GM12878 (cell line): ENCODE results near the gene SLC26A1. TPM values are rescaled to one million over a fixed set of nuclear protein-coding genes. Genes with fewer than 3 reads are reported as not detected.

Experiments
- ATAC-seq: fragments of 200-7000 bp; cut with Tn5 transposase; 3 replicates; pipeline ENCODE4 v1.9.1; 2020; ENCODE audit warnings: mild to moderate bottlenecking, moderate library complexity
- BruUV-seq: library from RNA; stranded (reverse); fragments of 400-500 nt; replicated peaks from 2 replicates; lab custom pipeline; 2021; lab: Mats Ljungman, UMichigan
- CTCF ChIA-PET: fragments of 300-600 bp; sonication (Branson Sonifier 250); formaldehyde crosslinking; extraction: SDS; loops from one replicate; lab custom pipeline; 2021; ENCODE audit warnings: inconsistent platforms; lab: Yijun Ruan, JAX
- POLR2A ChIA-PET: fragments of 350-600 bp; formaldehyde crosslinking; extraction: SDS; loops from one replicate; lab custom pipeline; 2021; ENCODE audit warnings: inconsistent platforms; lab: Charles Lee
- RAD21 ChIA-PET: fragments of 300-600 bp; sonication (Branson Sonifier 250); formaldehyde crosslinking; loops from one replicate; lab custom pipeline; 2023; ENCODE audit warnings: antibody characterized with exemption; ENCODE audit not compliant: unreplicated experiment; lab: Charles Lee
- SMC1A ChIA-PET: fragments of 300-600 bp; sonication (Branson Sonifier 250); formaldehyde crosslinking; loops from one replicate; lab custom pipeline; 2023; ENCODE audit not compliant: unreplicated experiment, uncharacterized antibody; lab: Charles Lee
- DNase-seq: peaks from one replicate; pipeline ENCODE4 v3.0.0-alpha.2; 2011; ENCODE audit warnings: low read depth, low spot score
- FAIRE-seq: peaks from 3 replicates; lab custom pipeline; 2011; peaks lifted over from hg19 to GRCh38; lab: Jason Lieb, UNC
- H2AFZ ChIP-seq: 2 replicates; pipeline ENCODE4 v1.6.0; 2011; ENCODE audit warnings: low read depth, low read length, control low read depth; ENCODE audit not compliant: control insufficient read depth
- H3K27ac ChIP-seq: 2 replicates; pipeline ENCODE4 v1.5.1; 2011; ENCODE audit warnings: control low read depth; ENCODE audit not compliant: control insufficient read depth, insufficient read depth
- H3K27me3 ChIP-seq, 2 experiments: replicated peaks in 1 of 2; 2 replicates each; pipeline versions ENCODE4 v1.6.0 to v1.6.1; 2011; ENCODE audit warnings: low read length in 1 of 2; ENCODE audit not compliant: control insufficient read depth in 2 of 2, insufficient read depth in 2 of 2
- H3K36me3 ChIP-seq, 2 experiments: 2 replicates each; pipeline ENCODE4 v1.5.1; 2011; ENCODE audit warnings: low read length in 1 of 2; ENCODE audit not compliant: control insufficient read depth in 2 of 2, insufficient read depth in 2 of 2
- H3K4me1 ChIP-seq: 2 replicates; pipeline ENCODE4 v1.6.1; 2011; ENCODE audit warnings: mild to moderate bottlenecking, low read length, moderate library complexity, mixed read lengths; ENCODE audit not compliant: control insufficient read depth, insufficient read depth
- H3K4me2 ChIP-seq: 2 replicates; pipeline ENCODE4 v1.6.0; 2011; ENCODE audit warnings: control low read depth; ENCODE audit not compliant: control insufficient read depth, insufficient read depth
- H3K4me3 ChIP-seq: fragments of 200-600 bp; sonication (generic); 2 replicates; pipeline ENCODE4 v1.5.1; 2016
- H3K79me2 ChIP-seq: 2 replicates; pipeline ENCODE4 v1.6.0; 2011; ENCODE audit warnings: low read length; ENCODE audit not compliant: control insufficient read depth, insufficient read depth
- H3K9ac ChIP-seq: 2 replicates; pipeline ENCODE4 v1.8.0; 2011; ENCODE audit warnings: low read length, control low read depth, mixed read lengths; ENCODE audit not compliant: control insufficient read depth, insufficient read depth
- H3K9me3 ChIP-seq: replicated peaks from 3 replicates; pipeline ENCODE4 v1.5.1; 2011; ENCODE audit warnings: mild to moderate bottlenecking, low read length; ENCODE audit not compliant: control insufficient read depth, insufficient read depth
- H4K20me1 ChIP-seq: 2 replicates; pipeline ENCODE4 v1.6.0; 2011; ENCODE audit not compliant: control insufficient read depth, insufficient read depth
- ATF7 ChIP-seq: fragments of 450-650 bp; IDR thresholded peaks from 2 replicates; pipeline ENCODE4 v1.6.1; 2016; ENCODE audit warnings: low read depth, mild to moderate bottlenecking
- BHLHE40 ChIP-seq, 2 experiments: fragments of 450-650 bp in 1 of 2; IDR thresholded peaks; 2 replicates each; pipeline ENCODE4 v1.6.1; 2011 to 2017; ENCODE audit warnings: low read depth in 2 of 2, borderline replicate concordance in 1 of 2, improper control_type of control experiment in 1 of 2, low read length in 1 of 2, mild to moderate bottlenecking in 1 of 2
- HDGF ChIP-seq: fragments of 450-650 bp; IDR thresholded peaks from 2 replicates; pipeline ENCODE4 v1.6.1; 2016; ENCODE audit warnings: antibody characterized with exemption
- WGBS: methylation state at CpG from one replicate; pipeline ENCODE4 v1.1.6; 2016; ENCODE audit warnings: low lambda C conversion rate; ENCODE audit not compliant: insufficient replicate concordance, insufficient coverage; ENCODE audit errors: missing lambda C conversion rate; 5-methylcytosine and 5-hydroxymethylcytosine counted together
- in situ Hi-C: fragments of 300-500 bp; cut with MboI; formaldehyde crosslinking; loops from 9 replicates; pipeline ENCODE4 v1.14.3; 2018; ENCODE audit warnings: mixed read lengths
- intact Hi-C: fragments of 100-400 bp; cut with micrococcal nuclease; formaldehyde crosslinking; loops from one replicate; pipeline ENCODE4 v1.14.2; 2022; ENCODE audit not compliant: unreplicated experiment
- polyA plus RNA-seq, 11 experiments: library from polyadenylated mRNA; depleted of rRNA in 4 of 11; unstranded in 6 of 11; stranded (reverse) in 5 of 11; fragments of >200 nt; fragmentation: Nextera tagmentation in 4 of 11; fragmentation: Illumina TruSeq in 1 of 11; extraction: Ambion mirVana in 4 of 11; extraction: Trizol in 1 of 11; gene quantifications; 1 replicate in 1 of 11; 2 replicates in 10 of 11; pipeline versions ENCODE4 v1.2.1 to v1.2.3, GENCODE V29; 2011 to 2016; ENCODE audit warnings: inconsistent platforms in 2 of 11, missing spikeins in 2 of 11, low read depth in 1 of 11
- total RNA-seq, 4 experiments: library from RNA; depleted of rRNA in 3 of 4; stranded (reverse); fragments of >200 nt in 3 of 4; fragmentation: Illumina TruSeq in 1 of 4; extraction: Trizol in 1 of 4; gene quantifications; 2 replicates each; pipeline versions ENCODE4 v1.2.1 to v1.2.3, GENCODE V29; 2013 to 2021
- TF ChIP-seq, protein P1 (sequence below): fragments of 450-650 bp; IDR thresholded peaks from 2 replicates; pipeline ENCODE4 v1.6.1; 2017; ENCODE audit warnings: borderline replicate concordance

The SLC26A1 gene
- total and polyA plus RNA-seq, 10 of the 15 experiments (the other 5 are each of a cell fraction or from before 2014, with no cell fraction given) = 0.05 to 0.96 (median 0.28) TPM; not detected in 5

DNA sequence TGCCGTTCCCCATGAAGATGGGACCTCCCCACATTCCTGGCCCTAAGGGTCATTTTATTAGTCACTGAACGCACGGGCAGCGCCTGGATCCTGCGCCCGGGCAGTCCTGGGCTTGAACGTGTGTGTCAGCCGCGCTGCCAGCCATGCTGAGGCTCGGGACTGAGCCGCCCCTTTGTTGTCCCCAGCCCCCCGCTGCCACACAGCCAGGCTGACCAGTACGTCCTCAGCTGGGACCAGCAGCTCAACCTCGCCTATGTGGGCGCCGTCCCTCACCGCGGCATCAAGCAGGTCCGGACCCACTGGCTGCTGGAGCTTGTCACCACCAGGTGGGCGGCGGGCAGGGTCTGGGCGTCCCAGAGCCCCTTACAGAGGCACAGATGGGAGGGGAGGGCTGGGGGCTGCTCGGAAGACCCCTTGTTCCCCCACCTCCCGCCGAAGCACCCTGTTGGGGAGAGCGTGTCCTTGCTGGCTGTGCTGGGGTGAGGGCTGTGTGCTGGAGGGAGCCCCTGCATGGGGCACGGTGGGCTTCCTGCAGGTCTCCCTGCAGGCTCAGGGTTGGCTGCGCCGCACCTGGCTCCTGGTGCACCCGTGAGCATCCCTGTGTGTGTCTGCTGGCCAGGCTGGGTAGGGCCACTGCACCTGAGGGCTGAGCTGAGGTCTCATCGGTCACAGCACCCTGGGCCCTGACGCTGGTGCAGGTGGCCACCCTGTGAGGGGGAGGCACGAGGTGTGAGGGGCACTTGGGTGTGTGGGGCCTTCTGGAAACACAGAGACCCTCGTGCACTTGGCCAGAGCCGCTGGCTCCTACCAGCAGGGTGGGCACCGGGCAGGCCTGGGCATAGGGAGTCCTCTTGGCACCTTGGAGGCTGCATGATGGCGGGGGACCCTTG lies 5.3 kb downstream of the SLC26A1 start:
- no peak for TF ChIP-seq ATF7
- no peak for TF ChIP-seq HDGF
- no peak for TF ChIP-seq BHLHE40 (IDR thresholded peaks at IDR 0.05; ENCODE audit: borderline replicate concordance in 1 of 2, low read depth in 2 of 2, low read length in 1 of 2)
- TF ChIP-seq, protein P1, sequence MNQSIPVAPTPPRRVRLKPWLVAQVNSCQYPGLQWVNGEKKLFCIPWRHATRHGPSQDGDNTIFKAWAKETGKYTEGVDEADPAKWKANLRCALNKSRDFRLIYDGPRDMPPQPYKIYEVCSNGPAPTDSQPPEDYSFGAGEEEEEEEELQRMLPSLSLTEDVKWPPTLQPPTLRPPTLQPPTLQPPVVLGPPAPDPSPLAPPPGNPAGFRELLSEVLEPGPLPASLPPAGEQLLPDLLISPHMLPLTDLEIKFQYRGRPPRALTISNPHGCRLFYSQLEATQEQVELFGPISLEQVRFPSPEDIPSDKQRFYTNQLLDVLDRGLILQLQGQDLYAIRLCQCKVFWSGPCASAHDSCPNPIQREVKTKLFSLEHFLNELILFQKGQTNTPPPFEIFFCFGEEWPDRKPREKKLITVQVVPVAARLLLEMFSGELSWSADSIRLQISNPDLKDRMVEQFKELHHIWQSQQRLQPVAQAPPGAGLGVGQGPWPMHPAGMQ = no peak
- peak overlapping the region; percentile 63 for H3K4me3 ChIP-seq
- in situ Hi-C loops (no loop called here), intact Hi-C loops (loop anchor here (1.0 to 10.0 kb wide), 4 partner anchors 55 to 245 kb away; partner anchors contain the start of genes GAK and TMEM175)
- ChIA-PET CTCF (interaction anchor here (0.6 to 4.1 kb wide), 21 partner anchors 49 to 486 kb away, joined by 3 to 46 read pairs (median 4); partner anchors contain the start of genes GAK and TMEM175), SMC1A (interaction anchor here (1.0 to 2.6 kb wide), 5 partner anchors 54 to 245 kb away, joined by 3 to 12 read pairs (median 5); partner anchors contain the start of genes GAK and TMEM175), POLR2A (interaction anchor here (0.5 to 1.9 kb wide), 5 partner anchors 52 to 510 kb away, joined by 3 to 5 read pairs (median 4); partner anchors contain the start of genes GAK and TMEM175), RAD21 (interaction anchor here (0.8 to 5.2 kb wide), 14 partner anchors 55 to 743 kb away, joined by 3 to 48 read pairs (median 4); partner anchors contain the start of genes GAK and TMEM175)
- FAIRE-seq (no peak), ATAC-seq (no peak), DNase-seq (no peak)
- H3K79me2 ChIP-seq = no peaks in the 10 kb centered on the region
- 68% methylated on average over 37 of the region's 37 CpGs for WGBS
- no peaks in the 10 kb centered on the region for H4K20me1 ChIP-seq
- no peaks in the 10 kb centered on the region for H3K36me3 ChIP-seq
- H3K4me2 ChIP-seq = peak overlapping the region; percentile 90
- H3K27ac ChIP-seq = no peak overlapping the region
- H3K4me1 ChIP-seq = peaks cover 8% of the 10 kb centered on the region; the same call in 1 of the 2 replicates
- peak overlapping the region; percentile 45; the same call in 1 of the 2 replicates for H3K9ac ChIP-seq
- H3K9me3 ChIP-seq = no peaks in the 10 kb centered on the region; the same call in 2 of the 3 replicates
- no peaks in the 10 kb centered on the region for H3K27me3 ChIP-seq
- peak overlapping the region; percentile 23; the same call in 1 of the 2 replicates for H2AFZ ChIP-seq
- BruUV-seq = no TSS peak
